Dedifferentiated amniotic fluid mesenchymal stem cell (primary cell): ENCODE results near the gene ISM1.

Experiments used
- DNase-seq: peaks from one replicate; pipeline ENCODE4 v3.0.0-alpha.2; 2016; ENCODE audit errors: extremely low spot score

Gene ISM1

GRCh38 chr20:13348311-13349234 lies 127.5 kb downstream of the ISM1 start:
- DNase-seq = peak; percentile 35

GRCh38 chr20:13349235-13349604 lies 128.1 kb downstream of the ISM1 start:
- DNase-seq = no peak
